NCI-H146 treated with DMSO at 0.1 percent for 48 hours (cell line): Measurements from ENCODE around the gene FOXD4.
"Not testable (repeated sequence)": the region's sequence is repeated elsewhere in the genome, so short reads cannot be mapped to it uniquely, and the experiment has no call there.

Experiments used
- DNase-seq: peaks from one replicate; lab custom pipeline; 2025; ENCODE audit not compliant: unreplicated experiment; lab: John Stamatoyannopoulos, UW

Gene FOXD4

DNA sequence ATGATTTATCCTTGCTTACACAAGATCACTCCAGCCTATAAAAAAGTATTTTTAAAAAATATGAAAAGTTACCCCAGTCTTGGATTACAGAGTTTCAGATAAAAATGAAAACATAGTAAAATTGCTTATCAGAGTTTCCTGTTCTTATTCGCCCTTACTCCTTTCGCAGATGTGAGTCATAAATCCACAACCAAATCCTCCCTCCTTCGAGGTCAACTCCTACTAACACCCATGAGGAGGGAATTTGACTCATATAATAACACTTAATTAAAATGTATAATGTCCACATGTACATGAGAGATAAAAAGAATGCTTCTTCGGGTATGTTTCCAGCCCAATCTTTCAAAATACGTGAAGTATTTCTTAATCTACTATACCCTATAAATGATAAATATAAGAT, 23.9 kb downstream of the FOXD4 start:
- DNase-seq, result not testable (repeated sequence)

DNA sequence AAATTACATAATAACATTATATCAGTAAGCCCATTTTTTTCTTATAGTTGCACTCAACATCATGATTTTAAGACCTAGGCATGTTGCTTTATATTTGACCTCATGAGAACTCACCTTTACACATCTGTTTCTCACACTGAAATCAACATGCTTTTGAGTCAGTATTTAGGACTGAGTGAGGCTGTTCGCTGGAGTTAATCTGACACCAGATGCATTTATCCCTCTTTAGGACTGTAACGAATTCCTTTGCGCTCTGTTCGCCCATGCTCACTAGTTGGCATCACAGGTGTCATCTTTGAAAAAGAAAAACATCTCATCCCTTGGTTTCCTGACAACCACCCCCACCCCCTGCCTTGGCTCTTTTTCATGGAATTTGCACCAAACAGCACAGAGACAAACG, 24.3 kb downstream of the FOXD4 start:
- not testable (repeated sequence) for DNase-seq

DNA sequence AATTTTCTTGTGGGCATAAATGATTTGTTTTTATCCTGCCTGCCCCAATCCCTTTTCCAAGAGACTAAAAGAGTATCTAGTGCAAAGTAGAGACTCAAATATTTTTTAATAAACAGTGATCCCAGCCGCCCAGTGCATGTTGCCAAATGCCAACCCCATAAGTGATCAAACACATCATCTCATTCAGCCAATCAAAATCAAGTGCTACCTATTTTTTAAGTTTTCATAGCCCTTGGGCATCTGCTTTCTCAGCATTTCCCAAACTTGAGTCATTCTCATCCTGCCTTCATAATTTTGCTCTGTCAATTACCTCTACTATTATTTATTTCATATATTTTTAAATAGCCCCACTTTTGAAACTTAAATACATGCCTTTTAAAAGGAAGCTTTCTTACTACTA, 27.4 kb downstream of the FOXD4 start:
- not testable (repeated sequence) for DNase-seq

DNA sequence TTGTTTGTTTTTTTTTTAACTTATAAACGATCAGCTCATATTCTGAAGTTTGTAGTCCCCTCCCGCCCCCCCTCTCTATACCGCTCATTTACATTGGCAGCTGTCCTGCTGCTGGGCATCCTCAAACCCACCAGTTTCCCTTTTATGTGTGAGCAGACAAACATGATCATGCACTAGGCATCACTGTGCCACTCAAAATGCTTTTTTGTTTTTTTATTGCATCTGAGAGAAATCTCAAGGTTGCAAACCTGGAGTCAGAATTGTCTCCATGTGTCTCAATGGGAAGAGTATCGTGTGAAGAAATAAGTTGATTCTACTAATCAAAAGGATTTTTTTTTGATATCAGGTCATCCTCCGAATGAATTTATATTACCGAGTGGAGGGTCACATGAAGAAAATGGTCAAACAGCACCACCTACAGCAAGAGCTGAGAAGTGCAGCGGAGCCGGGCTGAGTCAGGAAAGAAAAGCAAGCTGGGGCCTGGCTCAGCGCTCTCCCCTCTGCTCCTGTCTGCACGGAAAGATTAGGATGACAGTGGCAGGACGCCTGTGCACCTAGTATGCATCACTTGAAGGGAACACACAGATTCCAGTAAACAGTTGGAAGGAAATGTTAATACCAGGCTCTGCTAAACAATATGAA, 29.7 kb downstream of the FOXD4 start:
- not testable (repeated sequence) for DNase-seq

DNA sequence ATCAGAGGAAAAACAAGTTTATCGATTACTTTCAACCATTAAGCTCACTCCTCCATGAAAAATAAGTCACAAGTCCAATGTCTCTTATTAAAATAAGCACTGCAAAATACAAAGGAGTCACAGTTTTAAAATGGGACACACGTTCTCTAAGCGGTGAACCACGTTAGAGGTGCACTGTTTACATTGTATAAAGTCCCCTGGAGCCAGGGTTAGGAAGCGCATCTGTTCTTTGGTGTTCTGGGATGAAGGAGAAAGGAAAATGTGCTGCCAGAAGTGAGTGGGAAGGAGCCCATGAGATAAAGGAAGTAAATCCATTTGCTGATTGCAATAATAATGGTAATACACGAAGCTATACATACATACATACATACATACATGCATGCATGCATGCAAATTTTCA, 30.4 kb downstream of the FOXD4 start:
- not testable (repeated sequence) for DNase-seq

DNA sequence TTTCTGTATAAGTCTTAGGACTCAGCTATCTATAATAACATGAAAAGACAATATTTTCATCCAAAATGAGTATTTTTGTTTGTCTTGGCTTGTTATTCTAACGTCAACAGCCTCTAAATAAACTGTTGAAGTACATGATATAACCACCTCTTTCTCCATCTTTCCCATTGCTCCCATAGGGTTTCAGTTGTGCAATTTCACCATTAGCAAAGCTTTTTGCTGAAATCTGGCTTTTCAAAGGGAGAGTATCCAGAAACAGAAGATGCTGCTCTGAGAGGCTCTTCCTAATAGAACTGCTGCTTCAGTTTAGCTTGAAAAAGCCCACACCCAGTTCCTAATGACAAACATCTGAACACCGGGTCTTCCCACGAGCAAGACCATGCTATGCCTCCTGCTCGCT, 31.1 kb downstream of the FOXD4 start:
- not testable (repeated sequence) for DNase-seq

DNA sequence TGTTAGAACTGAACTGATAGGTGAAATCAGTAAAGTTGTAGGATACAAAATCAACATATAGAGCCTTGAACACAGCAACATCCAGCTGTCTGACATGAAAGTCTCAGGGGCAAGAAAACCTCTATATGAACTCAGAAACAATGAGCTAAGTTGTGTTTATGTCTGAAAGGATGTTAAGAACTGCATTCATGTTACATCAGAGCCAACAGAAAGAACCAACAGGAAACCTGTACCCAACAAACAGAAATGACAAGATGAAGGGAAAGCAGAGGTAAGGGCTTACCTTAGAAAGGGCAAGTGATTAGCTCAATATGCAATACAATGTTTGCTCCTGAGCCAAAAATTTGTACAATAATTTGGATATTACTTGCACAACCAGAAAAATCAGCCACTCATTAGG, 31.5 kb downstream of the FOXD4 start:
- not testable (repeated sequence) for DNase-seq

DNA sequence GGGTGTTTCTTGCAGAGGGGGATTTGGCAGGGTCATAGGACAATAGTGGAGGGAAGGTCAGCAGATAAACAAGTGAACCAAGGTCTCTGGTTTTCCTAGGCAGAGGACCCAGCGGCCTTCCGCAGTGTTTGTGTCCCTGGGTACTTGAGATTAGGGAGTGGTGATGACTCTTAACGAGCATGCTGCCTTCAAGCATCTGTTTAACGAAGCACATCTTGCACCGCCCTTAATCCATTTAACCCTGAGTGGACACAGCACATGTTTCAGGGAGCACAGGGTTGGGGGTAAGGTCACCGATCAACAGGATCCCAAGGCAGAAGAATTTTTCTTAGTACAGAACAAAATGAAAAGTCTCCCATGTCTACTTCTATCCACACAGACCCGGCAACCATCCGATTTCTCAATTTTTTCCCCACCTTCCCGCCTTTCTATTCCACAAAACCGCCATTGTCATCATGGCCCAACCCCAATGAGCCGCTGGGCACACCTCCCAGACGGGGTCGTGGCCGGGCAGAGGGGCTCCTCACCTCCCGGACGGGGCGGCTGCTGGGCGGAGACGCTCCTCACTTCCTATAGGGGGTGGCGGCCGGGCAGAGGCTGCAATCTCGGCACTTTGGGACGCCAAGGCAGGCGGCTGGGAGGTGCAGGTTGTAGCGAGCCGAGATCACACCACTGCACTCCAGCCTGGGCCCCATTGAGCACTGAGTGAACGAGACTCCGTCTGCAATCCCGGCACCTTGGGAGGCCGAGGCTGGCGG, 35.1 kb downstream of the FOXD4 start:
- DNase-seq, result not testable (repeated sequence)

DNA sequence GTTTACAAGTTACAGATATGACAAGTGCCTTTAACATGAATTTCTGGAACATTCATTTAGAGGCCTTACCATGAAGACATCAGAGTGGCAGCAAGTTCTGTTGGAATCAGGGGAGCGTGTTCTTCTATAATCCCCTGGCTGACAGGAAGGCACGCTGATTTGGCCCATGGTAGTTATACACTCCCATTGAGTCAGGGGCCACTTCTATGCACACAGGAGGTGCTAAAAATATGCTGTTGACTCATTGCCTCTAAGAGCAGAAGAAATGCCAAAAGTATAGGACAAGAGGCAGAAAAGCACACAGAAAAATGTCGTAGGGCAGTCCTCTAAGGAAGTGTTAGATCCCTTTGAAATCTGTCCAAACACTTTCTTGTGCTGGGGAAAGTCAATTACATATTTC, 39.9 kb downstream of the FOXD4 start:
- DNase-seq, result not testable (repeated sequence)

DNA sequence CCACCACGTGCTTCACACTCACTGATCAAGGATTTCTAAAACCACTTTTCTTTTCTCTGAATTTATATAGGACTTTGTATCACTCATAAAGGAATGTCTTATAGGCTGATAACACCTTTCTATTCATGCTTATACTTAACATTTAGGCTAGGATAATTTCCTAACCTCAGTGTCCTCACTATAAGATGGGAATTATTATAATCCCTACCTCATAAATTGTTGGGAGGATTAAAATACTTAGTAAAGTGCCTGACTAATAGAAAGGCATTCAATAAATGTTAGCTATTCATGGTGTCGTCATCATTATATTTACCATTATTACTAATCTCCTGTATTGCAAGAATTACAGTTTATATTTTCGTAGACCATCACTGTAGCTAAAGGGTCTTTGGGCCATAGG, 41.8 kb downstream of the FOXD4 start:
- DNase-seq, result not testable (repeated sequence)

DNA sequence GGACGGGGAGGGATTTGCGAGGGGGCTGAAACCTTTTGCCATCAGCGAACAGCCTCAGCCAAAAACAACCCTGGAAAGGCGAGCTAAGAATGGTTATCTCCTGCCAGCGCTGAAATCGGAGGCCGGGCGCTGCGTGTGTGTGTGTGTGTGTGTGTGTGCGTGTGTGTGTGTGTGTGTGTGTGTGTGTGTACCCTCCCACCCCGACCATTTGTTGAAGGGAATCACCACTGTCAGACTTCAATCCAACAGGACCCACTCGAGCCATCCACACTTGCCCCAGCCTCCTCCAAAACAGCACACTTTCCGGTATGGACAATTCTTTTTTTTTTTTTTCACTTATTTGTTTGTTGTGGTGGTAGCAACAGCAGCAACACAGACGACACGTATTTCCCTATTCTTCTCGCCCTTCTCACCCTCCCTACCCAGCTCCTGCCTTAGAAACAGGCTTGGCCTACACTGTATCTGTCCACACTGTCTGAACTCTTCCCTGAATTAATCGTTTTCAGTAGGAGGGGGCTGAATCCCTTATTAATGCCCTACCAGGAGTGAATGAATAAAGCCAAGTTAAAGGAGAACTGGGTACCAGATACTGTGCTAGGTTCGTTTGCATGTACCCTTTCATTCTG, 44.2 kb downstream of the FOXD4 start:
- DNase-seq, result not testable (repeated sequence)

DNA sequence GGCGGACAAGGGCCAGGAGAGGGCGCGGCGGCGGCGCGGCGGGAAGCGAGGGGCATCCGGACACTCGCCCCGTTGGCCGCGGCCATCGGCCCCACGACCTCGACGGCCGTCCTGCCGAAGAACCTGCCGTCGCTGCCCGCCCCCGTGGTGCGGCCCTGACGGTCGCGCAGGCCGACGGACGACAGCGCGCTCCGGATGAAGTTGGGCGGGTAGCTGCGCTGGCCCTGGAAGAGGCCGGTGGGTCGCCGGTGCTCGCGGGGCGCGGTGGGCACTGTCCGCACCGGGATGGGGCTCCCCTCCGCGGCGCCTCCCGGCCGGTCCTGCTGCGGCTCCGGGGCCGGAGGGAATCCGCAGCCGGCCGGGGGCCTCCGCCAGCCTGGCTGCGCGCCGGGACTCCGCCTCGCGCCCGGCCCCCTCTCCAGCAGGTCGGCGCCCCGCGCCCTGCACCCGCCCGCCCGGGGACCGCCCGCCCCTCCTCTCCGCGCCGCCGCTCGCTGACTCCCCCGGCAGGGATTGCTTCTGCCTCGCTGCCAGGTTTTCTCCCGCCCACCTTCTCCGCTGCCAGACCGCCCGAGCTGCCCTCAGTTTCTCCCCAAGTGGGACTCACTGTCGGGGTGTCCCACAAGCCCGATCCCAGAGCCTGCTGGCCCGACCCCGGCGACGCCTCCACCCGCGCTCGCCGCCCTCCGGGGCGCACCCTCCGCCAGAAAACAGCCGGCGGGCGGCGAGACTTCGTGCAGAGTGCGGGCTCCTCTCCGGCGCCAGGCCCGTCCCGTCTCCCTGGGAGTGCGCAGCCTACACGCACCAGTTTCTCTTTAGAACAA, 44.9 kb downstream of the FOXD4 start:
- not testable (repeated sequence) for DNase-seq
